Urinary bladder (tissue), 4 donors: ENCODE data around the gene CD37. TPM values are rescaled to one million over a fixed set of nuclear protein-coding genes. Genes with fewer than 3 reads are reported as not detected.
"Not testable (repeated sequence)": the region's sequence is repeated elsewhere in the genome, so short reads cannot be mapped to it uniquely, and the experiment has no call there.

Experiments
- DNase-seq: peaks from one replicate; pipeline ENCODE4 v3.0.0-alpha.2; 2015; ENCODE audit errors: extremely low spot score
- H3K27ac ChIP-seq: one replicate; pipeline ENCODE4 v1.5.1; 2013; ENCODE audit warnings: low read depth, mild to moderate bottlenecking, moderate library complexity
- H3K36me3 ChIP-seq: one replicate; pipeline ENCODE4 v1.6.1; 2013; ENCODE audit warnings: mild to moderate bottlenecking, moderate library complexity; ENCODE audit not compliant: insufficient read depth
- H3K4me1 ChIP-seq: one replicate; pipeline ENCODE4 v1.6.1; 2013; ENCODE audit warnings: mild to moderate bottlenecking, moderate library complexity; ENCODE audit not compliant: insufficient read depth
- H3K4me3 ChIP-seq: one replicate; pipeline ENCODE4 v1.5.1; 2013; ENCODE audit warnings: low read depth, low read length
- WGBS: extraction: QIAGEN DNeasy Blood & Tissue Kit; methylation state at CpG from one replicate; pipeline ENCODE4 v1.1.7; 2013; 5-methylcytosine and 5-hydroxymethylcytosine counted together
- polyA plus RNA-seq: library from polyadenylated mRNA; stranded (reverse); fragments of 200-250 nt; gene quantifications from one replicate; pipeline ENCODE4 v1.2.3, GENCODE V29; 2013
- total RNA-seq: library from RNA; depleted of rRNA; stranded (reverse); fragments of >200 nt; gene quantifications from one replicate; pipeline ENCODE4 v1.2.3, GENCODE V29; 2014
- donor health status: healthy with polysubstance abuse.
- donor health status: healthy.

The CD37 gene
- total and polyA plus RNA-seq, 2 donors = 6.5 to 12.4 TPM

DNA sequence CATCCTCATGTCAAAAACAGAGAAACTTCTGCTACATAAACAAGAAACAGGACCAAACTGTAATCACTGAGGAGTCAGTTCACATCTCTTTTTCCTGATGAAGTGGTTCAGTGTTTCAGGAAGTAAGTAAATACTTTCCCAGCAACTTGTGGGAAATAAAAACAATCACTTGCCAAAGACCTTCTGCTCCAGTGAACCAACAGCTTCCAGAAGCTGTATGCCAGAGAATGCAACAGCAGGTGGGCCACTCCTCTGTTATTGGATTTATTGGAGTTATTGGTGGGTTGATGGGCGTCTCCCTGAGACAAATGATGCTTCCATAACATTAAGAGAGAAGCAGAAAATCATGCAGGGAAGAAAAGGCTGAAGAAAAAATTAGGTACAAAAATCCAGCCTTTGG, 20.1 kb upstream of the CD37 start:
- WGBS = 77% methylated on average over 1 of the region's 1 CpG
- no peaks in the 10 kb centered on the region for H3K36me3 ChIP-seq
- no peak overlapping the region for H3K4me3 ChIP-seq
- no peak for DNase-seq
- H3K4me1 ChIP-seq = no peaks in the 10 kb centered on the region
- no peak overlapping the region for H3K27ac ChIP-seq

DNA sequence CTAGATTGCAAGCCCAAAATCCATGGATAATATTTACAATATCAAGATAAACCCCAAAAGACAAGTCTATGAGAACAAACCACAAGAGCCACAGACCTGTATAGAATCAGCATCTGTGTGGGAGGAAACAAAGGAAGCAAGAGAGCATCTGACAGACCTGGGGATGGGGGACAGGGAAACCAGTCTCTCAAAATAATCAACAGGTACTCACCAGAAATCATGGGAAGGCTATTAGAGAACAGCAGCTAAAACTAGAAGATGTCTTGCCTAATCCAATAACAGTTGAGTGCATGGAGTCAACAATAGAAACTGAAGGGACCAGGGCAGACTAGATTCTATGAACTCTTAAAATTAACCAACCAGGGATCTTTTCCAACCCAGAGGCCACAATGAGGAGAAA, 18.9 kb upstream of the CD37 start:
- no peak overlapping the region for H3K27ac ChIP-seq
- H3K4me3 ChIP-seq = no peak overlapping the region
- H3K36me3 ChIP-seq = no peaks in the 10 kb centered on the region
- DNase-seq = no peak
- H3K4me1 ChIP-seq = no peaks in the 10 kb centered on the region

DNA sequence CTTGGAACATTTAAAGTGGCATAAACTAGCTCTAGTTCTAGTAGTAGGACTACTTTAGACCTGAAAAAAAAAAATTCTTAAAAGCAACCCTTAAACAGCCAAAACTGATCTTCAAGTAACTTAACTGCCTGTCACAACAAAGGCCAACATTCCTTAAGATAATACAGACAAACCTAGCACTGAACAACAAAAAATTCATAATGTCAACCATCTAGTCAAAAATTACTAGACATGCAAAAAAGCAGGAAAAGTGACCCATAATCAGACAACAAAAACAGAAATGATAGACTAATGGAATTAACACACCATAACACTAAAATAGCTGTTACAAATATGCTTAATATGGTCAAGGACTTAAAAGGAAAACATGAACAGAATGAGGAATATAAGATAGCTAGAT, 16.9 kb upstream of the CD37 start:
- H3K4me3 ChIP-seq = no peak overlapping the region
- H3K36me3 ChIP-seq = no peaks in the 10 kb centered on the region
- no peak overlapping the region for H3K27ac ChIP-seq
- no peaks in the 10 kb centered on the region for H3K4me1 ChIP-seq
- no peak for DNase-seq

DNA sequence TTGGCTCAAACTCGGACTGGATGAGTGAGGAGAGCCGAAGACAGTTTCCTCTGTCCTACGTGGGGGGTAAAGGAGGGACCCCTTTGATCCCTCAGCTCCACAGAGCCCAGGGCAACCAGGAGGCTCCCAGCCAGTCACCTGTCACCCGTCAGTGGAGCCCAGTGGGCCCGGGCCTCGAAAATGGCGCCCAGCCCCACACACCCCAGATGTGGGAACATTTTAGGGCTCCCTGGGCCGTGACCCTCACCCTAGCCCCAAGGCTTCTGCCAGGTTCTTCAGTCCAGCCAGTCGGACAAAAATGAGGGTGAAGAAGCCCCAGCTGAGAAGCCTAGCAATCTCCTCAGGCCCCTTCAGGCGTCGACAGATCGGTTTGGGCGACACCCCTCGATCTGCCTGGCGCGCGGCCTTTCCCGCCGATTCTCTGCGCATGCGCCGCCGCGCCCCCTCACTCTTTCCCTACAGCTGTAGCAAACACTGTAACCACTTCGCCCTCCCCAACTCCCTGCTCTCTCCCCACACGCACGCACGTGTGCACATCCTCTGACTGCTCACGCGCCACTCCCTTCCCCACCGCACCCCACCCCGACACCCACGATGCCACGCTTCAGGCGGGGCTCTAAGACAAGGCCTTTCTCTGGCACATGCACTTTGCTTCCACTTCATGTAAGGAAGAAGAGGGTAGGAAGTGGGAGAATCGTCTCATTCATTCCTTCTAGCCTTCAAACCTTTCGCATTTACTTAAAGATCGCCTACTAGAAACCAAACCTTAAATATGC, 10.2 kb upstream of the CD37 start, which contains the start of gene SLC6A16:
TSS of gene SLC6A16 (minus strand) at position 391 of the 776 bp plus-strand sequence. CDS start 13,844 bp downstream, outside the sequence.
- Histone ChIP-seq H3K4me1 (no peaks in the 10 kb centered on the region), H3K36me3 (no peaks in the 10 kb centered on the region), H3K4me3 (no peak within 1 kb of the TSS), H3K27ac (no peak within 1 kb of the TSS)
- DNase-seq = no peak
- 92% methylated on average over 38 of the region's 38 CpGs for WGBS

DNA sequence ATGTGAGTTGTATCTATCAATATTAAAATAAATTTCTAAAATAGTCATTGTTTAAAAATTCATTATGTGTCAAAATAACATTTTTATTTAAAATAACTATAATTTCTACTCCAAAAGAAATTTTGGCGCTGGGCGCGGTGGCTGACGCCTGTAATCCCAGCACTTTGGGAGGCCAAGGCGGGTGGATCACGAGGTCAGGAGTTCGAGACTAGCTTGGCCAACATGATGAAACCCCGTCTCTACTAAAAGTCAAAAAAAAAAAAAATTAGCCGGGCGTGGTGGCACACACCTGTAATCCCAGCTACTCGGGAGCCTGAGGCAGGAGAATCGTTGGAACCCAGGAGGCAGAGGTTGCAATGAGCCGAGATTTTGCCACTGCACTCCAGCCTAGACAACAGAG, 9.4 kb upstream of the CD37 start:
- H3K4me1 ChIP-seq, H3K27ac ChIP-seq, H3K36me3 ChIP-seq, DNase-seq, H3K4me3 ChIP-seq: not testable (repeated sequence)
- 97% methylated on average over 13 of the region's 13 CpGs for WGBS

DNA sequence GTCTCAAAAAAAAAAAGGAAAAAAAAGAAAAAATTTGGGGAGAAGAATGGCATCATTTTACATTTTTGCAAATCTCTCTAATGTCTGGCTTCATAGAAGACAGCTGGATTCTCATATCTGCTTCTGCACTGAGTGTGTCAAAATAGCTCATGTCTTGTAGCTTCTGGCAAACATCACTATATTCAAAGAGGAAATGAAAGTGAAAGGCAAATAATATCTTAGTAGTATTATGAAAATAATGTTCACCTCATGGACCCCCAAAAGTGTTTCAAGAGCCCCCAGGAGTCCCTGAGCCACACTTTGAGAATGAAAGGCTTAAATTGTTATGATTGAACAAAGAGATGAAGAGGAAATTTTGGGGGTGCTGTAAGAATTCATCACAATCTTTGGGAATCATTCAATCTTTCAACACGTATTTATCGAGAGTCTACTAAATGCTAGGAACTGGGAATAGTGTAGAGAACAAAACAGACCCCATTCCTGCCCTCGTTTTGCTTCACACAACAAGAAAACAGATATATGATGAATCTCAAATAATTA, 9.0 kb upstream of the CD37 start:
- no peak overlapping the region for H3K4me3 ChIP-seq
- no peak overlapping the region for H3K27ac ChIP-seq
- no peaks in the 10 kb centered on the region for H3K36me3 ChIP-seq
- no peaks in the 10 kb centered on the region for H3K4me1 ChIP-seq
- WGBS = 91% methylated on average over 3 of the region's 3 CpGs
- DNase-seq = no peak

DNA sequence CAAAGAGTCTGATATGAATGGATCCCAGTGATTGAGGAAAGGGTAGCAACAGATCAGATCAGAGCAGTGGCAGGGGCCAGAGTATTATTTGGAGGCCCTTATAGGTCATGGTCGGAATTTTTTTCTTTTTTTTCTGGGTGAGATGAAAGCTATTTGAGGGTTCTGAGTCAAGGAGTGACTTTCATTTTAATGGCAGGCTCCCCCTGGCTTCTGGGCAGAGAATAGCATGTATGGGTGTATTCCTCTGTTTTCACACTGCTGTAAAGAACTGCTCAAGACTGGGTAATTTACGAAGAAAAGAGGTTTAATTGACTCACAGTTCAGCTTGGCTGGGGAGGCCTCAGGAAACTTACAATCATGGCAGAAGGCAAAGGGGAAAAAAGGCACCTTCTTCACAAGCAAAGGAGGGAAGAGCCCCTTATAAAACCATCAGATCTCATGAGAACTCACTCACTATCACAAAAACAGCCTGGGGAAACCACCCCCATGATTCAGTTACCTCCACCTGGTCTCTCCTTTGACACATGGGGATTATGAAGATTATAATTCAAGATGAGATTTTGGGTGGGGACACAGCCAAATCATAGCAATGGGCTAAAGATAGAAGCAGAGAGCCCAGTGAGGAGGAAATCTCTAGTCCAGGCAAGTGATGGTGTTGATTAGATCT, 7.2 kb upstream of the CD37 start:
- Histone ChIP-seq H3K4me1 (no peaks in the 10 kb centered on the region), H3K36me3 (no peaks in the 10 kb centered on the region), H3K27ac (no peak overlapping the region), H3K4me3 (no peak overlapping the region)
- 71% methylated on average over 2 of the region's 2 CpGs for WGBS
- DNase-seq = no peak

DNA sequence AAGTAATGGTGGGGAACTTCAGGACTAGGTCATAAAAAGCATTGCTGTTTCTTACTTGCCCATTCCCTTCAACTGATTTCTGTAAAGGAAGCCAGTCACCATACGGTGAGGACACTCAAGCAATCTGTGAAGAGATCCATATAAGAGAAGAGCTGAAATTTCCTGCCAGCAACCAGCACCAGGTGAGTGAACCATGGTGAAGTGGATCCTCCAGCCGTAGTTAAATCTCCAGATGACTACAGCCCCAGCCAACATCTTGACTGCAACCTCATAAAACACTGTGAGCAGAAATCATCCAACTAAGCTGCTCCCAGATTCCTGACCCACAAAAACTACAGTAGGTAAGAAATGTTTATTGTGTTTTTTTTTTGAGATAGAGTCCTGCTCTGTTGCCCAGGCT, 6.5 kb upstream of the CD37 start:
- Histone ChIP-seq H3K27ac (no peak overlapping the region), H3K36me3 (no peaks in the 10 kb centered on the region), H3K4me3 (no peak overlapping the region), H3K4me1 (no peaks in the 10 kb centered on the region)
- WGBS = 82% methylated on average over 2 of the region's 2 CpGs
- no peak for DNase-seq

DNA sequence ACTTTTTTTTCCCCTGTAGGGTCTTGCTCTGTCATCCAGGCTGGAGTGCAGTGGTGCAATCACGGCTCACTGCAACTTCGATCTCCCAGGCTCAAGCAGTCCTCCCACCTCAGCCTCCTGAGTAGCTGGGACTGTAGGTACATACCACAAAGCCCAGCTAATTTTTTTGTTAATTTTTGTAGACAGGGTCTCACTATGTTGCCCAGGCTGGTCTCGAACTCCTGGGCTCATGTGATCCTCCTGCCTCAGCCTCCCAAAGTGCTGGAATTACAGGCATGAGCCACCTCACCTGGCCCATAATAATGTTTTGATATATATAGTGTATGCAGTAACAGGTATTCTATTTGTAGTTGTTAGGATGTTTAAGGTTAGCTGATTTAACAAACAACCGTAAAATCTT, 4.0 kb upstream of the CD37 start:
- not testable (repeated sequence) for H3K4me1 ChIP-seq, DNase-seq, H3K36me3 ChIP-seq, H3K4me3 ChIP-seq, H3K27ac ChIP-seq
- WGBS = 96% methylated on average over 4 of the region's 4 CpGs

DNA sequence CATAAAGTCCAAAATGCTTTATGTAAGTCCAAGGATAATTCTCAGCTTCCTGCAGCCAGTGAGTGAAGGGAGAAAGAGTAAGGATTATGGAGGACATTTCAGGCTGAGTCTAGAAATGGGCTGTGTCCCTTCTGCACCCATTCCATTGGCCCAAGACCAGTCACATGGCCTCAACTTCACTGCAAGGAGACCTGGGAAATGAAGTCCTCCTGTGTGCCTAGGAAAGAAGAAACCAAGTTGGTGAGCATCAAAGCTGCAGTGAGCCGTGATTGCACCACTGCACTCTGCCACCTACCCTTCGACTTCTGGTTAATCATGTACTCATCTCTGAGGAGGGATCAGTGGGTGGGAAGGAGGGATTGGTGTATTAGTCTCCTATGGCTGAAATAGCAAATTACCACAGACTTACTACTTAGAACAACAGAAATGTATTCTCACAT, 3.6 kb upstream of the CD37 start:
- 80% methylated on average over 2 of the region's 2 CpGs for WGBS
- no peaks in the 10 kb centered on the region for H3K4me1 ChIP-seq
- no peak for DNase-seq
- H3K4me3 ChIP-seq = no peak overlapping the region
- no peak overlapping the region for H3K27ac ChIP-seq
- no peaks in the 10 kb centered on the region for H3K36me3 ChIP-seq

DNA sequence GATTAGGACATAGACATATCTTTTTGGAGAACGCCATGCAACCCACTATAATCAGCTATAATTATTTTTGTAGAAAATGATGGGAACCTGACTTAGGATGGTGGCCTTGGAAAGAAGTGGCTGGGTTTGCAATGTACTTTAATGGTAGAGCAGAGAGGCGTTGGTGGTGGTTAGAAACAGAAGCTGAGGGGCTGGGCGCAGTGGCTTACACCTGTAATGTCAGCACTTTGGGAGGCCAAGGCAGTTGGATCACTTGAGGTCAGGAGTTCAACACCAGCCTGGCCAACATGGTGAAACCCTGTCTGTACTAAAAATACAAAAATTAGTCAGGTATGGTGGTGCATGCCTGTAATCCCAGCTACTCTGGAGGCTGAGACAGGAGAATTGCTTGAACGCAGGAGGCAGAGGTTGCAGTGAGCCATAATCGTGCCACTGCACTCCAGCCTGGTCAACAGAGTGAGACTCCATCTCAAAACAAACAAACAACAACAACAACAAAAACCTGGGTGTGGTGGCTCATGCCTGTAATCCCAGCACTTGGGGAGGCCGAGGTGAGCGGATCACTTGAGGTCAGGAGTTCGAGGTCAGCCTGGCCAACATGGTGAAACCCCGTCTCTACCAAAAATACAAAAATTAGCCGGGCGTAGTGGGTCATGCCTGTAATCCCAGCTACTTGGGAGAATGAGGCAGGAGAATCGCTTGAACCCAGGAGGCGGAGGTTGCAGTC, 2.4 kb upstream of the CD37 start:
- H3K27ac ChIP-seq, DNase-seq, H3K36me3 ChIP-seq, H3K4me1 ChIP-seq, H3K4me3 ChIP-seq: not testable (repeated sequence)
- WGBS = 90% methylated on average over 13 of the region's 13 CpGs

DNA sequence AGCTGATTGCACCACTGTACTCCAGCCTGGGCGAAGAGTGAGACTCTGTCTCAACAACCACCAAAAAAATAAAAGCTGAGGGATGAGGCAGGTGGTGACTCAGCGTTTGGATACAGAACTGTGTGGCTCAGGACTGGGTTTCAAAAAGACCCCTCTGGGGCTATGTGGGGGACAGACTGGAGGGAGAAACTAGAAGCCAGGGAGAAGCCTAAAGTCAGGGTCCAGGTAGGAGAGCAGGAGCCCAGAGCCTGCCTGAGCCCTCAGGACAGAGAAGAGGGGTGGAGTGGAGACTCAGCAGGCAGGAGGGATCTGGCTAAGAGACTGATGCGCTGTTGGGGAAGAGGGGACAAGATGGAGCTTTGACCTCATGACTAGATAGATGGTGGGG, 1.8 kb upstream of the CD37 start:
- 71% methylated on average over 3 of the region's 3 CpGs for WGBS
- DNase-seq = no peak
- H3K4me3 ChIP-seq = no peak overlapping the region
- H3K36me3 ChIP-seq = no peaks in the 10 kb centered on the region
- no peaks in the 10 kb centered on the region for H3K4me1 ChIP-seq
- no peak overlapping the region for H3K27ac ChIP-seq

DNA sequence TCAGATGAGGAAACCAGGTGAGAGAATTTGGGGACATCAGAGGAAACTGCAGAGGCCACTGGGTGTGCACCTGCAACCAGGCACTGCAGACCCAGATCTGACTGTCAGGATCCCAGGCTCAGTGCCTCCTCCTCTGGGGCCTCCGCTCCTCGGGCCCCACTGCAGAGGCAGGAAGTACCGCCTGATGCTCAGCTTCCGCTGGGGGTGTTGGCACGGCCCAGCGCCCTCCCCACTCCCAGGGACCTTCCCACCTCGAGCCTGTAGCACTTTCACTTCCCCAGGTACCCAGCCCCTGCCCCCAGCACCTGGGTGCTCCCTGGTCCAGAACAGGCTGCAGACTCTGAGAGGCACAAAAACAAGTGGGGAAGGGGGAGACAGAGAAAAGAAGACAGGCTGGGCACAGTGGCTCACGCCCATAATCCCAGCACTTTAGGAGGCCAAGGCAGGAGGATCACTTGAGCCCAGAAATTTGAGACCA, 1.4 kb upstream of the CD37 start:
- no peak for DNase-seq
- no peak overlapping the region for H3K27ac ChIP-seq
- WGBS = 61% methylated on average over 8 of the region's 8 CpGs
- H3K4me1 ChIP-seq = no peaks in the 10 kb centered on the region
- no peaks in the 10 kb centered on the region for H3K36me3 ChIP-seq
- no peak overlapping the region for H3K4me3 ChIP-seq
